NCI-H2227 (cell line): ENCODE results near the gene ORMDL3.
"Not testable (repeated sequence)": the region's sequence is repeated elsewhere in the genome, so short reads cannot be mapped to it uniquely, and the experiment has no call there.

ENCODE experiments used
- DNase-seq: peaks from one replicate; lab custom pipeline; 2025; ENCODE audit not compliant: unreplicated experiment; lab: John Stamatoyannopoulos, UW

The ORMDL3 gene

GRCh38 chr17:39925282-39926134, 1.9 kb downstream of the ORMDL3 start:
- DNase-seq, result no peak

GRCh38 chr17:39924691-39925055, 2.7 kb downstream of the ORMDL3 start:
- no peak for DNase-seq

- no peak for DNase-seq
These were observed 3.3 kb downstream of the ORMDL3 start for GRCh38 chr17:39923836-39924690.

- no peak for DNase-seq
These were observed 4.2 kb downstream of the ORMDL3 start for GRCh38 chr17:39923230-39923629.

GRCh38 chr17:39922006-39922405, 5.4 kb downstream of the ORMDL3 start:
- no peak for DNase-seq

GRCh38 chr17:39921323-39921722, 6.1 kb downstream of the ORMDL3 start:
- DNase-seq, result no peak

GRCh38 chr17:39920218-39921210, 6.9 kb downstream of the ORMDL3 start:
- DNase-seq, result no peak

GRCh38 chr17:39919087-39919683, 8.2 kb downstream of the ORMDL3 start:
- DNase-seq, result no peak

- DNase-seq, result no peak
These were observed 10.5 kb downstream of the ORMDL3 start for GRCh38 chr17:39916918-39917317.

GRCh38 chr17:39915559-39915958, 11.8 kb downstream of the ORMDL3 start:
- no peak for DNase-seq

- no peak for DNase-seq
These were observed 13.4 kb downstream of the ORMDL3 start for GRCh38 chr17:39913989-39914388.

- no peak for DNase-seq
These were observed 18.5 kb downstream of the ORMDL3 start for GRCh38 chr17:39908789-39909352.

- no peak for DNase-seq
These were observed 22.5 kb downstream of the ORMDL3 start for GRCh38 chr17:39904990-39905288.

- DNase-seq, result no peak
These were observed 24.1 kb downstream of the ORMDL3 start for GRCh38 chr17:39903158-39903884.

GRCh38 chr17:39902027-39902426, 25.4 kb downstream of the ORMDL3 start:
- DNase-seq, result not testable (repeated sequence)

GRCh38 chr17:39899215-39899614, 28.2 kb downstream of the ORMDL3 start:
- DNase-seq, result no peak

GRCh38 chr17:39898088-39898487, 29.3 kb downstream of the ORMDL3 start:
- DNase-seq, result no peak

- no peak for DNase-seq
These were observed 32.6 kb downstream of the ORMDL3 start for GRCh38 chr17:39894681-39895376.

GRCh38 chr17:39889200-39889599, 38.2 kb downstream of the ORMDL3 start:
- no peak for DNase-seq
